Measurements from ENCODE around the gene PPIL1. TPM values are rescaled to one million over a fixed set of nuclear protein-coding genes. Genes with fewer than 3 reads are reported as not detected.
A peak's percentile ranks its signal among the peaks of the same experiment; 100 is the strongest.

Gene PPIL1
- total and polyA plus RNA-seq, 2 of the 13 experiments (the other 11 are each of a cell fraction or from before 2014, with no cell fraction given), result 74.2 to 144 TPM

DNA sequence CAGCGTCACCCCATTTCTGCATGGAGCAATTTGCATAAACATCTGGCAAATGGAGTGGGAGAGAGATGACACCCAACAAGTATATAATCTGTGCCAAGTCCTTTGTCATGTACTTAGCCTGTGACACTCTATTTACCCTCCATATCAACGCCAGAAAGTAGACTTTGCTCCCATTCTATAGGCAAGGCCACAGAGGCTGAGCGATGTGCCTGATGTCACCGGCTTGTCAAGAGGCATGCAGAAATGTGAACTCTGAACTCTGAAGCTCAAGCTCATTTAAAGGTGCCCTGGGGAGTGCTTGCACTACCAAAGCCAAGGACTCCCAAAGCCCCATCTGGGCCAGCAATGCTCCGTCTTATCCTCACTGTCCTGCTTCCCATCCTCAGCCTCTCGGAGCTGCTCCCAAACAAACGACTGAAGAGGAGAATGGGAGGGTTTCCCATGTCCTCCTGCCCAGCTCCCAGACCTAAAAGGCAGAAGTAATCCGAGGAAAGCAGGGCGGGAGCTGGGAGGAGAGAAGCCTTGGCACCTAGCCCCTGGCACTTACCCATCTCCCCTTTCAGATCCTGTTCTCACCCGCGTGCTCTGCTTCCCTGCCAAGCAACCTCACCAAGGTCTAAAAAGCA, 44.6 kb downstream of the PPIL1 start (continued):
- TF ChIP-seq ZBTB7B (CRISPR knock-in tag; IDR thresholded peaks at IDR 0.05) (peak; percentile 66; the same call in 1 of the 2 replicates), BRF2 (CRISPR knock-in tag; IDR thresholded peaks at IDR 0.05) (peak; percentile 26; the same call in 1 of the 2 replicates), ZNF841 (CRISPR knock-in tag; IDR thresholded peaks at IDR 0.05; ENCODE audit: borderline replicate concordance) (no peak), ELF4 (CRISPR knock-in tag; IDR thresholded peaks at IDR 0.05; ENCODE audit: borderline replicate concordance) (no peak), MED1 (CRISPR knock-in tag; IDR thresholded peaks at IDR 0.05) (peak; percentile 89), NCOA5 (CRISPR knock-in tag; IDR thresholded peaks at IDR 0.05) (no peak), MTERF4 (CRISPR knock-in tag; IDR thresholded peaks at IDR 0.05) (no peak), SNAPC4 (CRISPR knock-in tag; IDR thresholded peaks at IDR 0.05) (no peak), MZF1 (CRISPR knock-in tag; IDR thresholded peaks at IDR 0.05; ENCODE audit: borderline replicate concordance) (peak; percentile 36; the same call in 1 of the 2 replicates), SP140L (CRISPR knock-in tag; IDR thresholded peaks at IDR 0.05; ENCODE audit: borderline replicate concordance) (no peak), ZNF850 (CRISPR knock-in tag; conservative IDR thresholded peaks at IDR 0.05) (0 out of 2 replicates have a peak, but pooled peaks have one; percentile 43), ZNF496 (CRISPR knock-in tag; IDR thresholded peaks at IDR 0.05; ENCODE audit: insufficient replicate concordance) (no peak), ZNF704 (CRISPR knock-in tag; IDR thresholded peaks at IDR 0.05; ENCODE audit: borderline replicate concordance) (no peak), RFX3 (CRISPR knock-in tag; IDR thresholded peaks at IDR 0.05) (no peak), BCLAF1 (IDR thresholded peaks at IDR 0.05) (no peak), ZNF136 (CRISPR knock-in tag; IDR thresholded peaks at IDR 0.05; ENCODE audit: low read depth) (peak; percentile 65; the same call in 1 of the 2 replicates), ZNF296 (CRISPR knock-in tag; conservative IDR thresholded peaks at IDR 0.05) (no peak)

Measured in HepG2 (cell line).